GM12801 (cell line): ENCODE data around the gene SLC26A8.

Experiments used
- CTCF ChIP-seq: IDR thresholded peaks from one replicate; pipeline ENCODE4 v1.5.1; 2011; ENCODE audit warnings: control low read depth; ENCODE audit not compliant: insufficient read length; ENCODE audit errors: extremely low read depth

SLC26A8 gene

GRCh38 chr6:36028088-36028876, 3.8 kb upstream of the SLC26A8 start:
- no peak for TF ChIP-seq CTCF

GRCh38 chr6:36027501-36028087, 3.2 kb upstream of the SLC26A8 start, which contains the start of gene MAPK14:
Gene MAPK14, plus strand, starts transcription at chr6:36027808. Its CDS starts 350 bp downstream, at chr6:36028158.
- TF ChIP-seq CTCF, result no peak

- no peak for TF ChIP-seq CTCF
These were observed 1.5 kb upstream of the SLC26A8 start for GRCh38 chr6:36025932-36026327.

GRCh38 chr6:36025260-36025931, 955 bp upstream of the SLC26A8 start:
- no peak for TF ChIP-seq CTCF

- no peak for TF ChIP-seq CTCF
These were observed 4.3 kb downstream of the SLC26A8 start for GRCh38 chr6:36020154-36020553.

- no peak for TF ChIP-seq CTCF
These were observed 5.3 kb downstream of the SLC26A8 start for GRCh38 chr6:36019167-36019566.

- no peak for TF ChIP-seq CTCF
These were observed 6.1 kb downstream of the SLC26A8 start for GRCh38 chr6:36018339-36018738.
